GM12878 (cell line): ENCODE results near the gene ASS1.

Experiments used
- CREM ChIP-seq: IDR thresholded peaks from 2 replicates; pipeline ENCODE4 v1.6.1; 2014; ENCODE audit warnings: antibody characterized with exemption, low read depth
- FOXM1 ChIP-seq: IDR thresholded peaks from 2 replicates; pipeline ENCODE4 v1.6.1; 2012; ENCODE audit warnings: low read depth, mild to moderate bottlenecking, inconsistent platforms, low read length, moderate library complexity
- HCFC1 ChIP-seq: fragments of 150-350 bp; IDR thresholded peaks from 2 replicates; pipeline ENCODE4 v1.6.1; 2014; ENCODE audit warnings: low read length
- POLR2A ChIP-seq: IDR thresholded peaks from 2 replicates; pipeline ENCODE4 v1.6.1; 2011; ENCODE audit warnings: low read depth, mild to moderate bottlenecking, low read length
- POLR2AphosphoS2 ChIP-seq: IDR thresholded peaks from 2 replicates; pipeline ENCODE4 v1.6.1; 2011; ENCODE audit warnings: low read depth, mild to moderate bottlenecking, low read length, improper control_type of control experiment, moderate library complexity
- SUPT20H ChIP-seq: IDR thresholded peaks from 2 replicates; pipeline ENCODE4 v1.6.1; 2011; ENCODE audit warnings: low read depth, mild to moderate bottlenecking, low read length, moderate library complexity, borderline replicate concordance; ENCODE audit not compliant: control insufficient read depth
- TAF1 ChIP-seq: IDR thresholded peaks from 2 replicates; pipeline ENCODE4 v1.6.1; 2011; ENCODE audit warnings: mild to moderate bottlenecking, low read depth, low read length, borderline replicate concordance
- ZNF274 ChIP-seq: IDR thresholded peaks from one replicate; pipeline ENCODE4 v1.8.0; 2011; ENCODE audit not compliant: insufficient read length, insufficient read depth
- TF ChIP-seq, protein P1 (sequence below), 3 experiments: IDR thresholded peaks in 2 of 3; conservative IDR thresholded peaks in 1 of 3; 2 replicates each; pipeline ENCODE4 v1.5.1; 2011; ENCODE audit warnings: low read depth in 3 of 3, low read length in 3 of 3, mild to moderate bottlenecking in 3 of 3, control low read depth in 2 of 3, moderate library complexity in 2 of 3, inconsistent platforms in 1 of 3, mixed read lengths in 1 of 3; ENCODE audit not compliant: control insufficient read depth in 2 of 3, insufficient read depth in 1 of 3; ENCODE audit errors: extremely low read depth in 1 of 3
- TF ChIP-seq, protein P2 (sequence below): fragments of 450-650 bp; IDR thresholded peaks from 2 replicates; pipeline ENCODE4 v1.6.1; 2017; ENCODE audit warnings: borderline replicate concordance

DNA sequence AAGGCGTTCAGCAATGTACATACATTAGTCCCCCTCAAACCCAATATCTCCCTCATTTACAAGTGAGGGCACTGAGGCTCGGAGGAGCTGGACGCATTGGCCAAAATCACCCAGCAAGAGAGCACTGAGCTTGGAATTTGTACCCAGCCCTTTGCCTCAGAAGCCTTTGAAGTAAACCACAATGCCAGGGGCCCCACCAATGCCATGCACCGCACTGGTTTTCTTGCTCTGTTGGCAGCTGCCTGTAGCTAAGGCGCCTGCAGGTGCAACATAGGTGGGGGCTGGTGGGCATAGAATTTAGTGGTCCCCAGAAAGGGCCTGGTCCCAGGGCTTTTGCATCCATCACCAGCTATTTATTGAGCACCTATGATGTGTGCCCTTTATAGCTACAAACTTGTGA is 97.3 kb downstream of the ASS1 start:
- TF ChIP-seq CREM (no peak), TAF1 (no peak), SUPT20H (no peak), POLR2A (no peak), ZNF274 (no peak), FOXM1 (no peak), HCFC1 (no peak), POLR2AphosphoS2 (no peak)
- TF ChIP-seq, protein P1, sequence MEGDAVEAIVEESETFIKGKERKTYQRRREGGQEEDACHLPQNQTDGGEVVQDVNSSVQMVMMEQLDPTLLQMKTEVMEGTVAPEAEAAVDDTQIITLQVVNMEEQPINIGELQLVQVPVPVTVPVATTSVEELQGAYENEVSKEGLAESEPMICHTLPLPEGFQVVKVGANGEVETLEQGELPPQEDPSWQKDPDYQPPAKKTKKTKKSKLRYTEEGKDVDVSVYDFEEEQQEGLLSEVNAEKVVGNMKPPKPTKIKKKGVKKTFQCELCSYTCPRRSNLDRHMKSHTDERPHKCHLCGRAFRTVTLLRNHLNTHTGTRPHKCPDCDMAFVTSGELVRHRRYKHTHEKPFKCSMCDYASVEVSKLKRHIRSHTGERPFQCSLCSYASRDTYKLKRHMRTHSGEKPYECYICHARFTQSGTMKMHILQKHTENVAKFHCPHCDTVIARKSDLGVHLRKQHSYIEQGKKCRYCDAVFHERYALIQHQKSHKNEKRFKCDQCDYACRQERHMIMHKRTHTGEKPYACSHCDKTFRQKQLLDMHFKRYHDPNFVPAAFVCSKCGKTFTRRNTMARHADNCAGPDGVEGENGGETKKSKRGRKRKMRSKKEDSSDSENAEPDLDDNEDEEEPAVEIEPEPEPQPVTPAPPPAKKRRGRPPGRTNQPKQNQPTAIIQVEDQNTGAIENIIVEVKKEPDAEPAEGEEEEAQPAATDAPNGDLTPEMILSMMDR (IDR thresholded peaks at IDR 0.05 in 2 of 3, conservative IDR thresholded peaks at IDR 0.05 in 1 of 3; ENCODE audit: control insufficient read depth in 2 of 3, extremely low read depth in 1 of 3, insufficient read depth in 1 of 3, low read depth in 3 of 3, low read length in 3 of 3) = no peak
- TF ChIP-seq, protein P2, sequence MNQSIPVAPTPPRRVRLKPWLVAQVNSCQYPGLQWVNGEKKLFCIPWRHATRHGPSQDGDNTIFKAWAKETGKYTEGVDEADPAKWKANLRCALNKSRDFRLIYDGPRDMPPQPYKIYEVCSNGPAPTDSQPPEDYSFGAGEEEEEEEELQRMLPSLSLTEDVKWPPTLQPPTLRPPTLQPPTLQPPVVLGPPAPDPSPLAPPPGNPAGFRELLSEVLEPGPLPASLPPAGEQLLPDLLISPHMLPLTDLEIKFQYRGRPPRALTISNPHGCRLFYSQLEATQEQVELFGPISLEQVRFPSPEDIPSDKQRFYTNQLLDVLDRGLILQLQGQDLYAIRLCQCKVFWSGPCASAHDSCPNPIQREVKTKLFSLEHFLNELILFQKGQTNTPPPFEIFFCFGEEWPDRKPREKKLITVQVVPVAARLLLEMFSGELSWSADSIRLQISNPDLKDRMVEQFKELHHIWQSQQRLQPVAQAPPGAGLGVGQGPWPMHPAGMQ = no peak
